ENCODE results near the gene PCNX2. TPM values are rescaled to one million over a fixed set of nuclear protein-coding genes. Genes with fewer than 3 reads are reported as not detected.

The PCNX2 gene
- total RNA-seq, 2 donors from 2014 or later = 8.1 to 9.0 TPM

- peaks cover 0 to 32% of the 10 kb centered on the region in 2 donors for H3K4me1 ChIP-seq
- DNase-seq (ENCODE audit: low spot score) = no peak
- H3K9me3 ChIP-seq = no peaks in the 10 kb centered on the region
- H3K27me3 ChIP-seq = no peaks in the 10 kb centered on the region
- no peak for TF ChIP-seq CTCF (IDR thresholded peaks at IDR 0.05)
- H3K36me3 ChIP-seq = no peaks in the 10 kb centered on the region
- H3K4me3 ChIP-seq = no peak overlapping the region
- H3K27ac ChIP-seq = no peak overlapping the region
Observed at GRCh38 chr1:232983375-232983774, 312.1 kb downstream of the PCNX2 start.

GRCh38 chr1:232982238-232982944, 313.1 kb downstream of the PCNX2 start:
- Histone ChIP-seq H3K27ac (no peak overlapping the region), H3K4me1 (peaks cover 0 to 32% of the 10 kb centered on the region in 2 donors), H3K9me3 (no peaks in the 10 kb centered on the region), H3K27me3 (no peaks in the 10 kb centered on the region), H3K4me3 (no peak overlapping the region), H3K36me3 (no peaks in the 10 kb centered on the region)
- no peak for TF ChIP-seq CTCF (IDR thresholded peaks at IDR 0.05)
- DNase-seq (ENCODE audit: low spot score) = peak; percentile 54

GRCh38 chr1:232980986-232981560, 314.5 kb downstream of the PCNX2 start:
- Histone ChIP-seq H3K27me3 (no peaks in the 10 kb centered on the region), H3K36me3 (no peaks in the 10 kb centered on the region), H3K27ac (no peak overlapping the region), H3K4me3 (no peak overlapping the region), H3K4me1 (peaks cover 0 to 22% of the 10 kb centered on the region in 2 donors), H3K9me3 (no peaks in the 10 kb centered on the region)
- peak; percentile 43 for DNase-seq (ENCODE audit: low spot score)
- TF ChIP-seq CTCF (IDR thresholded peaks at IDR 0.05) = no peak

- TF ChIP-seq CTCF (IDR thresholded peaks at IDR 0.05) = peak in 1 of 2 donors; percentile 52
- DNase-seq (ENCODE audit: low spot score) = peak; percentile 59
- Histone ChIP-seq H3K4me3 (no peak overlapping the region), H3K27ac (no peak overlapping the region), H3K4me1 (peaks cover 0 to 16% of the 10 kb centered on the region in 2 donors), H3K9me3 (no peaks in the 10 kb centered on the region), H3K27me3 (no peaks in the 10 kb centered on the region), H3K36me3 (no peaks in the 10 kb centered on the region)
Observed at GRCh38 chr1:232980355-232980978, 315.1 kb downstream of the PCNX2 start.

- Histone ChIP-seq H3K4me3 (no peak overlapping the region), H3K4me1 (peaks cover 0 to 16% of the 10 kb centered on the region in 2 donors), H3K36me3 (no peaks in the 10 kb centered on the region), H3K9me3 (no peaks in the 10 kb centered on the region), H3K27ac (no peak overlapping the region), H3K27me3 (no peaks in the 10 kb centered on the region)
- peak; percentile 42 for DNase-seq (ENCODE audit: low spot score)
- no peak for TF ChIP-seq CTCF (IDR thresholded peaks at IDR 0.05)
Observed at GRCh38 chr1:232979558-232979957, 316.0 kb downstream of the PCNX2 start.

All from right atrium auricular region (tissue), 2 donors.